Breast epithelium (tissue), 4 donors: ENCODE measurements around the gene CX3CR1. TPM values are rescaled to one million over a fixed set of nuclear protein-coding genes. Genes with fewer than 3 reads are reported as not detected.

Experiments
- DNase-seq, 2 donors: peaks; one replicate each; pipeline ENCODE4 v3.0.0-alpha.2; 2019; ENCODE audit warnings: low spot score in 2 of 2
- H3K27ac ChIP-seq, 2 donors: fragments of 200-600 bp; sonication (generic) in 1 of 2; one replicate each; pipeline ENCODE4 v1.5.1; 2016 to 2019; ENCODE audit warnings: mild to moderate bottlenecking in 1 of 2
- H3K27me3 ChIP-seq, 2 donors: fragments of 200-600 bp; sonication (generic) in 1 of 2; one replicate each; pipeline versions ENCODE4 v1.5.1 to v1.6.0; 2017 to 2019; ENCODE audit warnings: control low read depth in 1 of 2, mild to moderate bottlenecking in 1 of 2
- H3K36me3 ChIP-seq: fragments of 200-600 bp; one replicate; pipeline ENCODE4 v1.5.1; 2019
- H3K4me1 ChIP-seq, 2 donors: fragments of 200-600 bp; sonication (generic); one replicate each; pipeline ENCODE4 v1.5.1; 2016 to 2019; ENCODE audit warnings: control low read depth in 1 of 2
- H3K4me3 ChIP-seq, 3 donors: fragments of 200-600 bp; sonication (generic); 1 replicate in 2 of 3; 2 replicates in 1 of 3; pipeline ENCODE4 v1.5.1; 2016 to 2019; ENCODE audit warnings: mild to moderate bottlenecking in 3 of 3, moderate library complexity in 2 of 3
- H3K9me3 ChIP-seq, 2 donors: fragments of 200-600 bp; sonication (generic) in 1 of 2; one replicate each; pipeline ENCODE4 v1.5.1; 2016 to 2019; ENCODE audit warnings: control low read depth in 1 of 2
- CTCF ChIP-seq, 3 donors: fragments of 450-650 bp; IDR thresholded peaks; one replicate each; pipeline ENCODE4 v1.5.1; 2016 to 2017; ENCODE audit warnings: antibody characterized with exemption in 3 of 3, mild to moderate bottlenecking in 3 of 3, moderate library complexity in 3 of 3
- POLR2A ChIP-seq: fragments of 450-650 bp; IDR thresholded peaks from one replicate; pipeline ENCODE4 v1.6.1; 2016; ENCODE audit warnings: antibody characterized with exemption, mild to moderate bottlenecking, moderate library complexity
- POLR2AphosphoS5 ChIP-seq, 3 donors: sonication (generic); formaldehyde crosslinking; IDR thresholded peaks; one replicate each; pipeline ENCODE4 v1.6.1; 2017; ENCODE audit warnings: antibody characterized with exemption in 3 of 3
- intact Hi-C: fragments of 100-400 bp; cut with DNase I; formaldehyde crosslinking; loops from one replicate; pipeline ENCODE4 v1.15.1; 2023; ENCODE audit warnings: low total_unique reads
- total RNA-seq, 3 donors: library from RNA; depleted of rRNA; stranded (reverse); fragments of >200 nt; gene quantifications; one replicate each; pipeline ENCODE4 v1.1.0, GENCODE V29; 2016

The CX3CR1 gene
- total RNA-seq, 3 donors from 2014 or later, result 0.32 to 2.8 (median 1.3) TPM

- Histone ChIP-seq H3K27ac (no peak overlapping the region), H3K36me3 (no peaks in the 10 kb centered on the region), H3K4me3 (no peak overlapping the region), H3K4me1 (no peaks in the 10 kb centered on the region), H3K9me3 (no peaks in the 10 kb centered on the region), H3K27me3 (no peaks in the 10 kb centered on the region)
- DNase-seq, result no peak
- TF ChIP-seq CTCF (IDR thresholded peaks at IDR 0.05) (no peak), POLR2A (no peak), POLR2AphosphoS5 (IDR thresholded peaks at IDR 0.05) (no peak)
- intact Hi-C loops, result no loop called here
These were observed 1.7 kb upstream of the CX3CR1 start for GRCh38 chr3:39281533-39281932.

GRCh38 chr3:39280571-39280970 is 735 bp upstream of the CX3CR1 start:
- no peaks in the 10 kb centered on the region for H3K4me1 ChIP-seq
- no peaks in the 10 kb centered on the region for H3K36me3 ChIP-seq
- H3K27me3 ChIP-seq, result no peaks in the 10 kb centered on the region
- H3K27ac ChIP-seq, result no peak overlapping the region
- intact Hi-C loops, result no loop called here
- no peak for DNase-seq
- H3K4me3 ChIP-seq, result no peak overlapping the region
- H3K9me3 ChIP-seq, result no peaks in the 10 kb centered on the region
- no peak for TF ChIP-seq POLR2AphosphoS5 (IDR thresholded peaks at IDR 0.05)
- TF ChIP-seq CTCF (IDR thresholded peaks at IDR 0.05), result no peak
- TF ChIP-seq POLR2A, result no peak

GRCh38 chr3:39278616-39278935 is 1.3 kb downstream of the CX3CR1 start:
- no peaks in the 10 kb centered on the region for H3K27me3 ChIP-seq
- H3K4me1 ChIP-seq, result no peaks in the 10 kb centered on the region
- no peak for TF ChIP-seq POLR2AphosphoS5 (IDR thresholded peaks at IDR 0.05)
- no peak for TF ChIP-seq POLR2A
- TF ChIP-seq CTCF (IDR thresholded peaks at IDR 0.05), result no peak
- intact Hi-C loops, result loop anchor here (5.0 kb wide), 1 partner anchor 86 kb away; the partner anchor contains the start of gene XIRP1
- no peak overlapping the region for H3K4me3 ChIP-seq
- no peaks in the 10 kb centered on the region for H3K9me3 ChIP-seq
- H3K36me3 ChIP-seq, result no peaks in the 10 kb centered on the region
- DNase-seq, result peak in 1 of 2 donors; percentile 44
- H3K27ac ChIP-seq, result peak overlapping the region in 1 of 2 donors; percentile 1

GRCh38 chr3:39277893-39278615 is 1.8 kb downstream of the CX3CR1 start:
- H3K9me3 ChIP-seq, result no peaks in the 10 kb centered on the region
- H3K4me3 ChIP-seq, result no peak overlapping the region
- no peaks in the 10 kb centered on the region for H3K4me1 ChIP-seq
- TF ChIP-seq CTCF (IDR thresholded peaks at IDR 0.05), result no peak
- no peak for TF ChIP-seq POLR2A
- TF ChIP-seq POLR2AphosphoS5 (IDR thresholded peaks at IDR 0.05), result no peak
- no peak for DNase-seq
- H3K27me3 ChIP-seq, result no peaks in the 10 kb centered on the region
- no peaks in the 10 kb centered on the region for H3K36me3 ChIP-seq
- intact Hi-C loops, result loop anchor here (5.0 kb wide), 1 partner anchor 86 kb away; the partner anchor contains the start of gene XIRP1
- peak overlapping the region; percentile 35 to 78 for H3K27ac ChIP-seq

GRCh38 chr3:39276746-39277145 is 3.1 kb downstream of the CX3CR1 start:
- H3K36me3 ChIP-seq, result no peaks in the 10 kb centered on the region
- no peaks in the 10 kb centered on the region for H3K27me3 ChIP-seq
- no peaks in the 10 kb centered on the region for H3K9me3 ChIP-seq
- no peaks in the 10 kb centered on the region for H3K4me1 ChIP-seq
- no peak overlapping the region for H3K4me3 ChIP-seq
- TF ChIP-seq CTCF (IDR thresholded peaks at IDR 0.05) (no peak), POLR2A (no peak)
- intact Hi-C loops, result loop anchor here (5.0 kb wide), 1 partner anchor 84 kb away; the partner anchor contains the start of gene XIRP1
- H3K27ac ChIP-seq, result no peak overlapping the region
- DNase-seq, result no peak
